Fibroblast of peridontal ligament (primary cell): Measurements from ENCODE around the gene CMSS1.

Experiments
- DNase-seq: peaks from one replicate; pipeline ENCODE4 v3.0.0-alpha.2; 2010; ENCODE audit errors: extremely low read depth

The CMSS1 gene

DNA sequence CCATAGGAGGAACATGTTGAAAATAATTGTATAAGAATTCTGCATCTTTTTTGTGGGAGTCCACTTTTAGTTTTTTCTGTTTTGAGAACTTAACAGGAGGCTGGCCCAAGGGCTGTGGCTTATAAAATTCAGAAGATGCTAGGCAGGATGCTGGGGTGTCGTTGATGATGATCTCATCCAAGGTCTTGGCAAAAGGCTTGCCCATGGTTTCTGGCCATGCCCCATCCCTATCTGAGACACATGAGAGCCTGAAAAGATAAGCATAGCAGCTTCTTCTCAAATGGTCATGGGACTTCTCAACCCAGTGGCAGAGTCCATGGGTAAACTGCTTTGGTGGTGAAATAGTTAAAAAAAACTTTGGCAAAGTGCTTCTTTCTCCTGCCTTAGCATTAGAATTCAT, 35.2 kb downstream of the CMSS1 start:
- no peak for DNase-seq

DNA sequence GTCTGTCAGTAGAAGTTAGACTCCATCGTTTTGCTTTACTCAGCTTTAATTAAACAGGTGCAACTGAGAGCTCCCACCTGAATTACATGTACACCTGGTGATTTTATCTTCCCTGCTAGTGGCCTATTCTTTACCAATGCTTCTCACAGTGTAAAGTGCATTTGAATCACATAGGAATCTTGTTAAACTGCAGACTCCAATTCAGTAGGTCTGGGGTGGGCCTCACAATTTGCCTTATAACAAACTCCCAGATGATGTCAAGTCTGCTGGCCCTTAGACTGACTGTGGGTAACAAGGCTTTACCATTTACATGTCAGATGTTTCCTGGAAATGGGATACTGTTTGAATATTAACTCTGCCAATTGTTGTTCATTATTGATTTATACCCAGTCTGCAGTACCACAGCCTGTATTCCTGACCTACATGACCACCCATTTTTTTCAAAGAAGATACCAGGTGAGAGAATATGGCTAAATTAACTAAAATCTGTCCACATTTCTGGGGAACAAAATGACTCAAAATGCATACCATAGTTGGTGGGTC, 37.2 kb downstream of the CMSS1 start:
- no peak for DNase-seq

DNA sequence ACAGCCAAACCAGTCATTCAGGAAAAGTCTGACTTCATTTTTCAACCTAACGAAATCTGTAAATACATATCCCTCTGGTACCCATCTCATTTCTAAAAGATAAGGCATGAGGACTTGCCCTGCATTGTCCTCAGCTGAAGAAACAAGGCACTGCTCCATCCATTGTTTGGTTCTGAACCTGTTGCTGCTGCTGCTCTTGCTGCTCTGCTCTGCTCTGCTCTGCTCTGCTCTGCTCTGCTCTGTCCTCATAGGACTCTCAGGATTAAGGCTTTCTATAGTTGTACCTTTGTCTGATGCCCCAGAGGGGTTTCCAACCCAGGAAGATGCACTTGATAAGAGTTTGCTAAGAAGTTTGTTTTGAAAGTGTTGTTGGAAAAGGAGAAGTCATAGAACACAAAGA, 38.2 kb downstream of the CMSS1 start:
- no peak for DNase-seq

DNA sequence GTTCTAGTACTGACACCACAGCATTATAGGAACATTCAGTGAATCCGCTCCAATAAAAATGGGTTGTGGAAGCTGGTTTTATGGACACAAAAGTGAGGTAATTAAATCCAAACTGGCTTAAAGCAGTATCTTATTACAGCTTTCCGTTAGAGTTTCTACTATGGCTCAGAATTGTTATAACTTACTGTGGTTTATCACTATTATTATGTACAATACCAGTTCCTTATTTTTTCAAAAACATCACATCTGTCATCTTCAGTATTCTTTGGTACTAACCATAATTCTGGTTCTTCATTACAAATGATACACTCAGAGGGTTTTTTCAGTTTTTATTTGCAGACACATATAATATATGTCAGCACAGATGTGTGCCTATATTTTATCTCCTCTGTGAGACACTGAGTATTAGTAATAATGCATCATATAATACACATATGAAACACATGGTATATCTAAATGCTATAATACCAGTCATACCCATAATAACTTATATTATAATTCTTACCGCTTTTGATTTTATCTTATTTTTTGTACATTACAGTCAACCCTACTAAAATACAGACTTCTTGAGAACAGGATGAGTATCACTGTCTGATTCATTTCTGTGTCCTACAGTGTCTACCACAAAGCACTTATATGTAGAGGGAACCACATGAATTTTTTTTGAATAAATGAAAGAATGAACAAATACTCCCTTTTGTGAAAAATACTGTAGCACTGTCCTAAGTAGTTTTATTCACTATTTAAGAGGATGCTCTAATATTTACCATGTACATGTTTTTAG, 39.0 kb downstream of the CMSS1 start:
- no peak for DNase-seq

DNA sequence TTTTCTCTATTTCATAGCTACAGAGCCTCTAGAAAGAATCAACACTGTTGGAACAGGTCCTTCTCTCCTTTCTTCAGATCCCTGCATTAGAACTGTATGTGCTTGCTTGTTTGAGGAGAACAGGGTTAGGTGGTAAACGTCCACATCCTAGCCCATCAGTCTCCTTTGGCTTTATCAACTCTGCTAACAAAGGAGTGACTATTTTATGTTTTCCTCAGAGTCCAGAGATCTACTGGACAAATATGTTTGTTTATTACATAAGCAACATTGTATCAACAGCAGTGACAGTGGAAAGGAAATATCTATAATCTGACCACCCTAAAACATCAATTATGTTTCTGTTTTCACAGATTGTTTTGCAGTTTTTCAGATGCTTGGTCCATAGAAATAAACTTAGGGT, 39.6 kb downstream of the CMSS1 start:
- DNase-seq: no peak

DNA sequence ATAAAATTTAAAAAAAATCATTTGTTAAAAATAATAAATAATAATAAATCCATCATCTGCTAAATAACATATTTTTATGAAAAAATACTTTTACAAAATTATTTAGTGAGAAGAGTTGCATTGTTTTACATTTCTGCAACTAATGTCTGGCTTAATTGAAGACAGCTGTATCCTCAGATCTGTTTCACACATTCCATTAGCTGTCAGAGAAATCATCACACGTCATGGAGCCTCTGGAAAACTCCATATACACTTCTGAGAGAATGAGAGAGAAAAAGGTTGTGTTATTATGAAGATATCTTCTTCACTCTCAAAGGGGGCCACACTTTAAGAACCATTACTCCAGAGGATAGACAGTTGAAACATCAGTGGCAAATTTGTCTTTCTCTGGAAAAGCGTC, 40.8 kb downstream of the CMSS1 start:
- no peak for DNase-seq

DNA sequence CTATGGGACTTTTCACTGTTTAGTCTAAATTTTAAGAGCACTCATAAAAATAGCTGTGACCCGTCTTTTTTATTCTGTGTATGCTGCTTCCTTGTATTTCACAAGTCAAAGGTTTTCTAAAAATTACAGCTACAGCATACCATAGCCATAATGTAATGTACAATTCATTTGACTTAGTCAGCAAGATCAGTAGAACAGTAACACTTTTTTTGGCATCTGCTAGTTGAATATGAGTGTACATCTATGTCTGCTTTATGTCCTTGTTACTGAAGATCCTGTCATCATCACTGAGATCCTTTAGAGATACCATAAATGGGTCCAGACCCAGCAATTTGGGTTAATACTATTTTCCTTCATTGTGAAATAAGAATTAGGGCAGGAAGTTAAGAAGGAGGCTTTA, 42.2 kb downstream of the CMSS1 start:
- DNase-seq: peak; percentile 97

DNA sequence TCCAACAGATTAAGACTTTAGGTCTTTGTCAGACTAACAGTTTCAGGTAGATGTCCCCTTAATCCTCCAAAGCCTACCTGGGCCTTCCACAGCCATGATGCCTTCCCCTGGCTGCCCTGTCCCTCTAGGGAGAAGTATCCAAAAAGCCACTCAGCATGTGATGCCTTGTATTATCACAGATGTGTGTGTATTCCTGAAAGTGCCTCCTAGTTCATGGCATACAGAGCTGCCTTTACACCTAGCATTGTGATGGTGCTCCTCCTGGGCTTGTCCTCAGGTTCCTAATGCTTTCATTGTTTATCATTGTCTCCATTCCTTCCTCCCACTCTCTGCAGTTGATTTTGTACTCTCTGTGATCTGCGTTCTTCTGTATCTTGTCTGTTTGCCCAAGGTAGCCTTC, 43.6 kb downstream of the CMSS1 start:
- DNase-seq: no peak

DNA sequence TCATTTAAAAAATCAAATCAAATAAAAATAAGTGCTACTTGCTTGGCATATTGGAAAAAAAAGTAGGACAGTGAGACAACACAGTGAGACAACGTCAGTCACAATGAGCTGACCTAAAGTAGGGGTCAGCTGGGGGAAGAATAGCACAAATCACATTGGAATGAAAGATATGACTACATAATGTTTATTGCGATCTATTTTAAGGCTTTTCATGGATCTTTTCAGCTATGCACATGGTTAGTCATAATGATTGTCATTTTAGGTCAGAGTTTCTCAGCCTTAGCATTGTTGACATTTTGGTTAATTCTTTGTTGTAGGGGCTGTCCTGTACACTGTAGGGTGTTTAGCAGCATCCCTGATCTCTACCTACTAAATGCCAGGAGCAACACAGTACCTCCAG, 44.5 kb downstream of the CMSS1 start:
- peak; percentile 77 for DNase-seq

DNA sequence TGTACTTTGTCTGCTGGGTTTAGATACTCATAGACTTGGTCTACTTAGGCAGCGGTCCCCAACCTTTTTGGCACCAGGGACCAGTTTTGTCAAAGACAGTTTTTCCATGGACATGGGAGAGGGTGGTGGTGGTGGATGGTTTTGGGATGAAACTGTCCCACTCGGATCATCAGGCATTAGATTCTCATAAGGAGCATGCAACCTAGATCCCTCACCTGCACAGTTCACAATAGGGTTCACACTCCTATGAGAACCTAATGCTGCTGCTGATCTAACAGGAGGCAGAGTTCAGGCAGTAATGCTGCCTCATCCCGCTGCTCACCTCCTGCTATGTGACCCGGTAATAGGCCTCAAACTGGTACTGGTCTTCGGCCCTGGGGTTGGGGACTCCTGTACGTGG, 45.3 kb downstream of the CMSS1 start:
- no peak for DNase-seq

DNA sequence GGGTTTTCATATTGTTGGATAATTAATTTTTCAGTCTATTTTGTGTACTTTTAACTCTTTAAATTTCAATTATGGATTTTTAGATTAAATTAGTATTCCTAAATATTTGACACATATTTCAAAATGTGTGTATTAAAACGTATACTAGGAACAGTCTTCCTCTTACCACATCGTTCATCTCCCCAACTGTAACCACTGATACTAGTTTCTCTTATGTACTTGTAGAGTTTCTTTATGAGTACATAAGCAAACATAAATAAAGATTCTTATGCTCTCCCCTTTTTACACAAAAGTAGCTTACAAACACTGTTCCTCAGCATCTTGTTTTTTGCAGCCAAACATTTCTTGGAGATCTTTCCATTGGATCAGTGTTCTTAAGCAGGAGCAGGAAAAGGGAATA, 45.9 kb downstream of the CMSS1 start:
- no peak for DNase-seq

DNA sequence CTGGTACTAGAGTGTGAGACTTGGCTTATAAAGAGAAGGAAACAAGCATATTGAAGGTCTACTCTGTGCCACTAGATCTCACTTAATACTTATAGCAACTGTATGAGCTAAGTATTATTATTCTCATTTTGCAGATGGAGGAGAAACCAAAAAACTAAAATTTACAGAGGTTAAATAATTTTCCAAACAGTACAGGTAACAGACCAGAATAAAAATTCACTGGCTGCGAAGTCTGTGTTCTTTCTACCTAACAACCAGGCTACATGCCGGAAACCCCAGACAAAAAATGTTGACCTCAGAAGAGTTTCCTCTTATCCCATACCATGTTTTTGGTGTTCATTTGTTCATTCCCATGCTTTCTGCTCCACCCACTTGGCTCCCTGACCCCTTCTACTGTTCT, 46.6 kb downstream of the CMSS1 start:
- no peak for DNase-seq

DNA sequence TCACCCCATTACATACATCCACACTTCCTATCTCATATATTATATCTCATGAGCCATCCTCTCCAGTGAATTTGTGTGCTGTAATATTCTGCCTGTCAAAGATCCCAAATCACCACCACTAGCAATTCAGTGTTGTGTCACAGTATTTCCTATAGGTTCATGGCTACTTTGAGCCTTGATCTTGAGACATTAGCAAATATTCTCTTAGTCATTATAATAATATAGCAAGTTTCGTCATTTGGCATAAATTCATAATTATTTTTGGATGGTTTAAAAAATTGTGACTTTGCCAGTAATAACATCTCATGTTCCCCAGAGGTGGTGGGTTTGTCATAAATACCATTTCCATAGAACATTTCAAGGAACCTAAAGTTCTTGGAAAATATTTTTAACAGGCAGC, 47.7 kb downstream of the CMSS1 start:
- no peak for DNase-seq

DNA sequence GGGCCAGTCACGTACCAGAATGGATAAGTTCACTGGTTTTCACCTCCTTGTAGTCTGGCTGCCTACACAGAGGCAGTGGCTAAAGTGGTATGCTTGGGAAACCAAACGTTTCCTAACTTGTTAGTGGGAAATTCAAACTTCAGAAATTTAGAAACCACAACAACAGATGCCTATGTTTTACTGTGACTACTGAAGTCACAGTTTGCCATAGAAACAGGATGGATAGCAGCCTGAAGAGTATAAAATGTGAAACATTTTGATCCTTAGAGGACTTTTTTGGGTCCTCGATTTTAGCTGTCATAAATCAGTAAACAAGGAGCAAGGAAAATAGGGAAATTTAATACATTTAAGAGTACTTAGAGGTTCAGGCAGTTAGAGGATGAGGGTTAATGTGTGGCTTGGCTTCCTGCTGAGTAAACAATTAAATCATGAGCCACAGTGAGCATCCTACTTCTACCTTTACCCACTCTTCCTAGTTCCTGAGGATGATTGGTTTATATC, 48.6 kb downstream of the CMSS1 start:
- peak; percentile 93 for DNase-seq

DNA sequence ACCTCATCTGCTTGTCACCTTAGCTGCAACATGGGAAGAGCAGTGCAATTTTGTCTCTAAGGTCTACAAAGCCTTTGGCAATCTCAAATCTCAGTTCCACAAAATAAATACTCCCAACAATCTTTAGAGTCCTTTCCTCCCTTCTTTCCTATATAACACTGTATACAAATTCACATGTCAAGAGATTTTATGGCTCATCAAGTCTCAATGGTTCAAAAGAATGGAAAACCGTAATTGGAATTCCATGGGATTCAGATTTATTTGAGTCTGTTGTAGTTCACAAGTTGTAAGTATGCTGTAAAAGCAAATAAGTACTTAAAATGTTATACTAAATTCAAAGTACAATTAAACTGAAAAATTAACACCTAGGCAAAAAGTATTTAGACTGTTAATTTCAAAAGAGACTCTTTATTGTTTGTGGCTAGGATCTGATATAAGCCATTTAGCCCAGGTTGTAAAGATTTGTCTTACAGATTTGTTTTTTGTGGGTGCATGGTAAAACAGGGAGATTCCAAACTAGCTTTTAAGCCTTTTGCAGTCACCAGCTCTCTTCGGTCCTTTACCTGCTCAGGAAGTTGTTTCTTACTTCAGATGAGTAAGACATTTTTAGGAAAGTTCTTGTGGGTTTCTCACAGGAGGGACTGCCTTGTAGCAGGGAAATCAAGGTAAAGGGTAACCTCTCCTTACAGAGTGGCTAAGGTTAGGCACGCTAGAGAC, 50.1 kb downstream of the CMSS1 start:
- DNase-seq: no peak

DNA sequence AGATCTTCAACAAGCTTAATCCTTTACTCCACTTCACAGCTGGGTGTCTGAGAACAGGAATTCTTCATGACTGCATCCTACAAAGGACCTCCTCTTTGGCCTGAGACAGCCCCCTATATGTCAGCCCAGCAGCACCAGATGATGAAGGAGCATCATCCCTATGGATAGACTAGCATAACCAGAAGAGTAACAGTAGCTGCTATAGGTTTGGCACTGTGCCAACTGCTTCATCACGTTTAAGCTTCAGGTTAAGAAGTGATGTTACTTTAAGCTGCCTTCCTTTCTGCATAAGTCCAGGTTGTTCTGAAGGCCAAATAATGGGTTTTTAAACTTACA, 50.6 kb downstream of the CMSS1 start:
- DNase-seq: no peak

DNA sequence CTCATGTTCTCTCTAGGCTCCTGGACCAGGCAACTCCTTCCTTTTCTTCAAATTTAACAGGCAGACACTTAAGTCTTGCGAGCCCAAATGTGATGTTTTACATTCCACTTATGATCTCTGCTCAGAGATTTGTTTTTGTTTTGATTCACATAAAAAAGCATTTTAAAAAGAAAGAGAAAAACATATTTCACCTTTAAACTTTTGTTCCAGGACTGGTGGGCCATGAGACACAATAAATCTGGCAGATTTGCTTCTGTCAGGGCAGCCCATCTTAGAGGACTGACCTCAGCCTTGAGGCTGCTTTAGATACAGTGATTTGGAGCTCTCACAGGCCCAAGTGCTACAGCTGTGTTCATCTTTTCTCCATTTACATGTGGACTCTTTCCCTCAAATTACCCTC, 52.0 kb downstream of the CMSS1 start:
- DNase-seq: no peak

DNA sequence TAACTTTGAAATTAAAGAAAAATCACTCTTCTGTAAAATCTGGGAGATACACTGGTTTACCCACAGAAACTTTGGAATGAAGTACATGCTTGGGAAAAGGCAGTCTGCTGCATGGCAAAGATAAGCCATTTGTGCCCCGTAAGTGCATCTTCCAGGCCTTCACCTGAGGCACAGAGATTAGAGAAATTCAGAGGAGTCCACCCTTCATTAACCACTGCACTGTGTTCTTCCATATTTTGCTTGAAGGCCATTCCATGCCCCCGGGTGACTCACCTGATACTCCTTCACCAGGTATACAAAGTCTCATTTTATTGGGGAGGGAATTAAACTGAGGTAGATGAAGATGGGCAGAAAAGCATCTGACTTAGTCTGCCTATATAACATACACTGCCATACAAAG, 53.0 kb downstream of the CMSS1 start:
- no peak for DNase-seq

DNA sequence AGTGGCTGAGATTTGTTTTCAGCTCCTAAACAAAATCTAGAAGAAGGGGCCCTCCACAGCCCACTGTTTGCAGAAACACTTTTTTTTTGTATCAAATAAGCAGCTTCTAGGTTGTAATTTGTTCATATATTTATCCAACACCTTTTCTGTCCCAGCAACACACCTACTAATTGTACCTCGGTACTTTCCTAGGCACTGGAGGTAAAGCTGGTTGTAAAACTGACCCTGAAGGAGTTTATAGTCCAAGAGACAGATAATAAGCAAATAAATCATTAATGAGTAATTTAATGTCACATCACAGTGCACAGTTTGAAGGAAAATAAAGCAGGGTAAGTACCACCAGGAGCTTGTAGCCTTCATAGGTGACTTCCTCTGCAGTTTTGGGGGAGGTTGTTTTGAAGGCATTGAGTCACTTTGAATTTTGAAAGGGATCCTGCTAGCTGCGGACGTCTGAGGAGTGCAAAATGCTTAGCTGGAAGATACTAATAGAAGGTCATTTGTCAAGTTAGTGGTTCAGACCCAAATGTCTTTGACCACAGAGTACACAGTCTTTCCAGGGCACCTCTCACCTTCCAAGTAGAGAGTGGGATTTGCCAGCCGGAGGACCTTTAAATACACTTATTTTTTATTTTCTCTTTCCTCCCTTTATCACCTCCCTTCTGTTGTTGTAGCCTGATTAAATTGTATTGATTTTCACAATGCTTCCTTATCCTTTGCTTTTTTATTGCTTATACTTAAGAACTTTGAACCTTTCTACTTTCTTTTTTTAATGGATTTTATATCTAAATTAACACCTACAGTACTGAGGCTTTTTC, 53.8 kb downstream of the CMSS1 start:
- DNase-seq: no peak

DNA sequence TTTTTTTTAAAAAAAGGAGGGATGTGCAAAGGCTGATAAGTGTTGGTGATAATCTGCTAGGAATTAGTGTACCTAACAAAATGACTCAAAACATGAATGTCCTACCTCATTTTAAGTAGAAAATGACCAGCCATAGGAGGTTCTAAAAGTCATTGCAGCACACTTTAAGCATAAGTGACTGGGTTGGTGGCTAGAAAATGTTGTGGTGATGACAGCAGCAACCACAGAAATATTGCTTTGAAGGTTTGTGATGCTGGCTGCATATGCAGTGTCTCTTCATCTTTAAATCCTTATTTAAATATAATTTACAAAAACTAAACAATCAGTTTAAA, 55.2 kb downstream of the CMSS1 start:
- DNase-seq: no peak

DNA sequence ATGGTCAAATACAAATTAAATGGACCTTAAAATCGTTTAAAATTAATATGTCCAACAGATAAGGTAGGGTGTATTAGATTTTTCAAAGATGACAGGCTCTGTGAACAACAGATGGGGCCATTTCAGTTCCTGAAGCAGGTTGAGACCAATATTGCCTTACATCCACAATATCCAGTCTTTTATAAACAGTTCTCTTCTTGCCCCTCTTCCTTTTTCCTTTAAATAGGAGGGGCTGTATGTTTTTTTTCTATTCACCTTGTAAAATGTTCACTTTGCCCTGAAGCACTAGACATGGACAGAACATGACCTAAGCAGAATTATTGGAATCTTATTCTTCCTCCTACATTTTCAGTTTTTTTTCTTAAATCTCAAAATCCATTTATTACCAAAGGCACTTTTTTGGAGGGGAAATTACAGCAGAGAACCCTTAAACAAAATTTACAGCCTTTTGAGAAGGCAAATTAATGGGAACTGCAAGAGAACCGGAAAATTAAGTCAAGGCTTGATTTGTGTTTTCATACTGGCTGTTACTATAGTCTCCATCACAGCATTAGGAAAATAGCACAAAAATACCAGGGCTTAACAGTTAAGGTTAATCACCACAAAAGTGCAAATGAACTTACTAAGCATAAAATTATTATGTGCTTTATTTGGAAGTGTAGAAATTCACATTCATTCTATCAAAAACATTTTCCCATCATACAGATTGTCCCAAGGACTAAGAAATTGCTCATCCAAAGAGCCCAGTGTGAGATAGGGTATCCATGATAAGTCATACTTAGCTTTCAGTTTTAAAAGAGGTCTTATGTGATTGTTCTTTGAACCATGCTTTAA, 55.8 kb downstream of the CMSS1 start:
- DNase-seq: peak; percentile 44
